Astrocyte (in vitro differentiated cells and primary cell): ENCODE measurements around the gene NUBP2. TPM values are rescaled to one million over a fixed set of nuclear protein-coding genes. Genes with fewer than 3 reads are reported as not detected.
A peak's percentile ranks its signal among the peaks of the same experiment; 100 is the strongest.

Experiments used
- DNase-seq: peaks from one replicate; pipeline ENCODE4 v3.0.0-alpha.2; 2010; ENCODE audit warnings: low read depth
- FAIRE-seq: peaks from 2 replicates; lab custom pipeline; 2011; peaks lifted over from hg19 to GRCh38; lab: Jason Lieb, UNC
- H2AFZ ChIP-seq: 2 replicates; pipeline ENCODE4 v1.6.0; 2012; ENCODE audit warnings: low read depth, low read length, inconsistent platforms
- H3K27ac ChIP-seq: 2 replicates; pipeline ENCODE4 v1.5.1; 2011; ENCODE audit warnings: low read depth, low read length, inconsistent platforms
- H3K27me3 ChIP-seq: 2 replicates; pipeline ENCODE4 v1.6.0; 2011; ENCODE audit warnings: low read length, inconsistent platforms; ENCODE audit not compliant: insufficient read depth
- H3K36me3 ChIP-seq: 2 replicates; pipeline ENCODE4 v1.5.1; 2011; ENCODE audit warnings: low read length, inconsistent platforms; ENCODE audit not compliant: insufficient read depth
- H3K4me1 ChIP-seq: 2 replicates; pipeline ENCODE4 v1.5.1; 2011; ENCODE audit warnings: low read length, inconsistent platforms; ENCODE audit not compliant: insufficient read depth
- H3K4me2 ChIP-seq: 2 replicates; pipeline ENCODE4 v1.6.0; 2012; ENCODE audit warnings: low read length, inconsistent platforms
- H3K4me3 ChIP-seq: 2 replicates; pipeline ENCODE4 v1.5.1; 2011; ENCODE audit warnings: low read depth, mild to moderate bottlenecking, low read length, inconsistent platforms; ENCODE audit not compliant: insufficient read depth
- H3K79me2 ChIP-seq: 2 replicates; pipeline ENCODE4 v1.6.0; 2012; ENCODE audit warnings: mild to moderate bottlenecking, low read length, inconsistent platforms; ENCODE audit not compliant: insufficient read depth
- H3K9ac ChIP-seq: 2 replicates; pipeline ENCODE4 v1.6.0; 2012; ENCODE audit warnings: mild to moderate bottlenecking, low read length, inconsistent platforms
- H3K9me3 ChIP-seq: 2 replicates; pipeline ENCODE4 v1.5.1; 2012; ENCODE audit warnings: low read depth, mild to moderate bottlenecking, low read length, inconsistent platforms; ENCODE audit not compliant: insufficient read depth
- H4K20me1 ChIP-seq: 2 replicates; pipeline ENCODE4 v1.6.0; 2012; ENCODE audit warnings: low read length, inconsistent platforms; ENCODE audit not compliant: insufficient read depth
- H3K27ac Mint-ChIP-seq: one replicate; pipeline ENCODE4 v1.8.0; 2021; ENCODE audit warnings: mild to moderate bottlenecking, mixed read lengths; ENCODE audit not compliant: unreplicated experiment
- H3K27me3 Mint-ChIP-seq: one replicate; pipeline ENCODE4 v1.8.0; 2021; ENCODE audit warnings: low read depth, mixed read lengths; ENCODE audit not compliant: unreplicated experiment
- H3K36me3 Mint-ChIP-seq: one replicate; pipeline ENCODE4 v1.8.0; 2021; ENCODE audit warnings: low read depth, mixed read lengths; ENCODE audit not compliant: unreplicated experiment
- H3K4me1 Mint-ChIP-seq: one replicate; pipeline ENCODE4 v1.8.0; 2021; ENCODE audit warnings: low read depth, mixed read lengths; ENCODE audit not compliant: unreplicated experiment
- H3K4me3 Mint-ChIP-seq: one replicate; pipeline ENCODE4 v1.8.0; 2021; ENCODE audit warnings: mild to moderate bottlenecking, moderate library complexity, mixed read lengths; ENCODE audit not compliant: unreplicated experiment
- H3K9me3 Mint-ChIP-seq: one replicate; pipeline ENCODE4 v1.8.0; 2021; ENCODE audit warnings: mild to moderate bottlenecking, mixed read lengths; ENCODE audit not compliant: unreplicated experiment
- CTCF ChIP-seq: IDR thresholded peaks from 2 replicates; pipeline ENCODE4 v1.5.1; 2011; ENCODE audit warnings: low read depth, mild to moderate bottlenecking, inconsistent platforms, low read length, moderate library complexity; ENCODE audit not compliant: insufficient read depth
- EZH2 ChIP-seq: IDR thresholded peaks from 2 replicates; pipeline ENCODE4 v1.6.1; 2012; ENCODE audit warnings: mild to moderate bottlenecking, low read length, inconsistent platforms; ENCODE audit not compliant: insufficient read depth
- total RNA-seq: library from RNA; stranded (reverse); gene quantifications from 2 replicates; pipeline ENCODE4 v1.2.1, GENCODE V29; 2021

NUBP2 gene
- total RNA-seq, 1 donor from 2014 or later = 41.4 TPM

GRCh38 chr16:1774448-1774780, 8.3 kb upstream of the NUBP2 start:
- no peaks in the 10 kb centered on the region for H3K27me3 ChIP-seq
- H2AFZ ChIP-seq = no peak overlapping the region
- H3K79me2 ChIP-seq = peaks cover 41% of the 10 kb centered on the region
- Mint-ChIP-seq H3K4me3 (peak overlapping the region; percentile 54), H3K9me3 (no peaks in the 10 kb centered on the region), H3K4me1 (peaks cover 6% of the 10 kb centered on the region), H3K36me3 (no peaks in the 10 kb centered on the region), H3K27ac (no peak overlapping the region), H3K27me3 (no peaks in the 10 kb centered on the region)
- peak overlapping the region; percentile 91 for H3K4me2 ChIP-seq
- peaks cover 43% of the 10 kb centered on the region for H4K20me1 ChIP-seq
- H3K4me1 ChIP-seq = peaks cover 26% of the 10 kb centered on the region
- TF ChIP-seq EZH2 (no peak), CTCF (no peak)
- no peaks in the 10 kb centered on the region for H3K36me3 ChIP-seq
- DNase-seq (no peak), FAIRE-seq (no peak)
- peak overlapping the region; percentile 5 for H3K4me3 ChIP-seq
- no peaks in the 10 kb centered on the region for H3K9me3 ChIP-seq
- peak overlapping the region; percentile 91 for H3K9ac ChIP-seq
- H3K27ac ChIP-seq = no peak overlapping the region

GRCh38 chr16:1775006-1775845, 7.5 kb upstream of the NUBP2 start:
- Histone ChIP-seq H3K4me3 (no peak overlapping the region), H3K79me2 (peaks cover 41% of the 10 kb centered on the region), H3K4me2 (peak overlapping the region; percentile 91), H3K27me3 (no peaks in the 10 kb centered on the region), H3K9ac (peak overlapping the region; percentile 91), H3K9me3 (no peaks in the 10 kb centered on the region), H3K36me3 (no peaks in the 10 kb centered on the region), H3K27ac (no peak overlapping the region), H2AFZ (no peak overlapping the region), H4K20me1 (peaks cover 38% of the 10 kb centered on the region), H3K4me1 (peaks cover 24% of the 10 kb centered on the region)
- H3K4me3 Mint-ChIP-seq = peak overlapping the region; percentile 54
- FAIRE-seq = no peak
- no peaks in the 10 kb centered on the region for H3K9me3 Mint-ChIP-seq
- no peak for DNase-seq
- no peak overlapping the region for H3K27ac Mint-ChIP-seq
- H3K4me1 Mint-ChIP-seq = peaks cover 4% of the 10 kb centered on the region
- TF ChIP-seq CTCF (no peak), EZH2 (no peak)
- H3K36me3 Mint-ChIP-seq = no peaks in the 10 kb centered on the region
- no peaks in the 10 kb centered on the region for H3K27me3 Mint-ChIP-seq
